HUES64 (cell line): Measurements from ENCODE around the gene LCLAT1.
"Not testable (repeated sequence)": the region's sequence is repeated elsewhere in the genome, so short reads cannot be mapped to it uniquely, and the experiment has no call there.

Source experiments
- H3K27ac ChIP-seq: 2 replicates; pipeline ENCODE4 v1.7.0; 2013; ENCODE audit warnings: low read depth, low read length, inconsistent platforms
- H3K27me3 ChIP-seq: 2 replicates; pipeline ENCODE4 v1.6.1; 2013; ENCODE audit warnings: mild to moderate bottlenecking, low read length; ENCODE audit not compliant: insufficient read depth
- H3K36me3 ChIP-seq: 2 replicates; pipeline ENCODE4 v1.6.1; 2013; ENCODE audit warnings: mild to moderate bottlenecking, low read length; ENCODE audit not compliant: insufficient read depth
- H3K4me1 ChIP-seq: 2 replicates; pipeline ENCODE4 v1.6.1; 2013; ENCODE audit warnings: mild to moderate bottlenecking, low read length, moderate library complexity; ENCODE audit not compliant: insufficient read depth
- H3K4me3 ChIP-seq: 2 replicates; pipeline ENCODE4 v1.5.1; 2013; ENCODE audit warnings: mild to moderate bottlenecking, low read length, moderate library complexity
- H3K9ac ChIP-seq: 2 replicates; pipeline ENCODE4 v1.6.1; 2013; ENCODE audit warnings: mild to moderate bottlenecking, low read depth, low read length
- H3K9me3 ChIP-seq: 2 replicates; pipeline ENCODE4 v1.6.1; 2013; ENCODE audit warnings: low read depth, low read length; ENCODE audit not compliant: insufficient read depth
- WGBS: fragments of 150-250, 120-280 bp; methylation state at CpG from one replicate; pipeline ENCODE4 v1.1.7; 2013; ENCODE audit warnings: missing lambda C conversion rate; 5-methylcytosine and 5-hydroxymethylcytosine counted together

LCLAT1 gene

DNA sequence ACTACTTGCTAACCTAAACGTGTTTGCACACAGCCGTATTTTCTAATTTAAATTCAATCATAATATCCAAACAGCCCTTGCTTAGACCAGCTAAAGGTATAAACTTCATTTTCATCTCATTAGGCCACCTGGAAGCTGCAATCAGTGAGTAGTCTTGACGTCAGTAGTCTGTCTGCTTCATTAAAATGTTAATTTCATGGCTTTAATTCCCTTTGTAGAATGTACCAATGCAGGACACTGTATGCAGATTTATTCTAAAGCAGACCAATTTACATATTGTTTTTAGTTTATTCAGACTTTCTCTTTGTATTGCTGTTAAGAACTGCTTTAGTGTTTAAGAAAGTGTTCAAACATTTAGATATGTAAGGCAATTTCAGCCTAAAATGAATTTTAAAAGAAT is 158.2 kb downstream of the LCLAT1 start:
- 38% methylated on average over 3 of the region's 3 CpGs for WGBS
- Histone ChIP-seq H3K27ac (peak overlapping the region; percentile 91; the same call in 1 of the 2 replicates), H3K4me3 (no peak overlapping the region), H3K9me3 (no peaks in the 10 kb centered on the region), H3K9ac (no peak overlapping the region; the same call in 1 of the 2 replicates), H3K36me3 (no peaks in the 10 kb centered on the region), H3K4me1 (peaks cover 28% of the 10 kb centered on the region), H3K27me3 (no peaks in the 10 kb centered on the region)

DNA sequence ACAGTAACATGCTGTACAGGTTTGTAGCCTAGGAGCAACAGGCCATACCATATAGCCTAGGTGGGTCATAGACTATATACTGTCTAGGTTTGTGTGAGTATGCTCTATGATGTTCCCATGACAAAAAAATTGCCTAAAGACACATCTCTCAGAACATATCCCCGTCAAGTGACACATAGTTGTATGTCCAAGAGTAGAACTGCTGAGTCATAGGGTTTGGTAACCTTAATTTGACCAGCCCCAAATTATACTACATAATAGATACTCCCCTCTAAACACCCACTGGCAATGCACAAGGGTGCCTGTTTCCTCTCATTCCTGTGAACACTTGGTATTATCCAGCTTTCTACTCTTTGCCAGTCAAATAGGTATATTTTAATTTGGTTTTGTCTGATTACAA is 161.6 kb downstream of the LCLAT1 start:
- Histone ChIP-seq H3K4me1 (peaks cover 50% of the 10 kb centered on the region), H3K27me3 (no peaks in the 10 kb centered on the region), H3K36me3 (no peaks in the 10 kb centered on the region), H3K9ac (no peak overlapping the region), H3K9me3 (no peaks in the 10 kb centered on the region), H3K27ac (no peak overlapping the region), H3K4me3 (no peak overlapping the region)
- WGBS, result 93% methylated on average over 1 of the region's 1 CpG

DNA sequence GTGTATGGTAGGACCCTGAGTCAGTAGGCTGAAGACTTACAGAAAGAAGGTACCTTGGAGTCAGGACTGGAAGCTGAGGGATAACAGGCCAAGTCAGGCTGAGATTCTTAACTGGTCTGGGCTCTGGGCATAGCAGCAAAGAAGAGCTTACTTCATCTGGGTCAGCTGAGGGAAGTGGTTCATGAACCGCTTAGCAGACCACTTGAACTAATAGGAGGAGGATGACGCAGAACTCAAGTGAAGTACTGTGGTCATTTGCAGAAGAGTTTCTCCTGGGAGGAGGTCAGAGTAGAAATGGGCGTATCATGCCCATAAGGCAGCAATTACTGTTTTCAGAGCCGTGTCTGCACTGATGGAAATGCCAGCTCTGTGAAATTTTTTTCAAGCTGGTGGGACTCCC is 164.5 kb downstream of the LCLAT1 start:
- WGBS, result 93% methylated on average over 4 of the region's 4 CpGs
- Histone ChIP-seq H3K9ac (no peak overlapping the region), H3K36me3 (no peaks in the 10 kb centered on the region), H3K9me3 (no peaks in the 10 kb centered on the region), H3K27ac (no peak overlapping the region), H3K4me1 (peaks cover 48% of the 10 kb centered on the region), H3K4me3 (no peak overlapping the region), H3K27me3 (no peaks in the 10 kb centered on the region)

- 83% methylated on average over 2 of the region's 2 CpGs for WGBS
- H3K27me3 ChIP-seq, result no peaks in the 10 kb centered on the region
- H3K4me3 ChIP-seq, result no peak overlapping the region
- H3K9ac ChIP-seq, result no peak overlapping the region
- no peaks in the 10 kb centered on the region for H3K9me3 ChIP-seq
- H3K36me3 ChIP-seq, result no peaks in the 10 kb centered on the region
- peaks cover 48% of the 10 kb centered on the region for H3K4me1 ChIP-seq
- peak overlapping the region; percentile 81; the same call in 1 of the 2 replicates for H3K27ac ChIP-seq
These were observed 165.3 kb downstream of the LCLAT1 start for GRCh38 chr2:30612371-30612770.

DNA sequence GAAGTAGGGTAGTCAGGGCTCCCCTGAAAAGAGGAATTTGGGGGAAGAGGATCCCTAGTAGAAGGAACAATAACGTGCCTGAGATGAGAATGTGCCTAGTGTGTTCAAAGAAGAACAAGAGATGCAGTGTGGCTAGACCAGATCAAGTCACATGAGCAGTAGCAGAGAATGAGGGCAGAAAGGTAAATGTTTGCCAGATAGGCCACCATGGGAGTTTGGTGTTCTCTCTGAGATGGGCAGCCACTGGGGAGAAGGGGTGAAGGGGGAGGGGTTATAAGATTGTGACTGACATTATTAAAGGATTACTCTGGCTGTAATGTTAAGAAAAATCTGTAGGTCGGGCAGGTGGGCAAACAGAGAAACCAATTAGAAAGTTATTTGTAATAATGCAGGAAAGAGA is 166.0 kb downstream of the LCLAT1 start:
- H3K36me3 ChIP-seq, result no peaks in the 10 kb centered on the region
- peaks cover 48% of the 10 kb centered on the region for H3K4me1 ChIP-seq
- no peak overlapping the region for H3K4me3 ChIP-seq
- WGBS, result 69% methylated on average over 2 of the region's 2 CpGs
- peak overlapping the region; percentile 81; the same call in 1 of the 2 replicates for H3K27ac ChIP-seq
- H3K27me3 ChIP-seq, result no peaks in the 10 kb centered on the region
- no peaks in the 10 kb centered on the region for H3K9me3 ChIP-seq
- peak overlapping the region; percentile 37 for H3K9ac ChIP-seq

DNA sequence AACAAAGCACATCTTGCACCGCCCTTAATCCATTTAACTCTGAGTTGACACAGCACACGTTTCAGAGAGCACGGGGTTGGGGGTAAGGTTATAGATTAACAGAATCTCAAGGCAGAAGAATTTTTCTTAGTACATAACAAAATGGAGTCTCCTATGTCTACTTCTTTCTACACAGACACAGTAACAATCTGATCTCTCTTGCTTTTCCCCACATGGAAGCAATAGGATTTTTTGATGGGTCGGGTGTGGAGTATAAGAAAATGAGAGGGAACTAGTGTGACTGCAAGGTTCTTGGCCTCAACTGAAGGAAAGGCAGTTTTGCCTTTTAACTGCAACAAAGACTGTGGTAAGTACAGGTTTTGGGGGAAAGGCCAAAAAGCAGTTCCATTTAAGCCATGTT is 167.2 kb downstream of the LCLAT1 start:
- H3K9me3 ChIP-seq, H3K36me3 ChIP-seq, H3K4me3 ChIP-seq, H3K27me3 ChIP-seq, H3K9ac ChIP-seq: not testable (repeated sequence)
- peak overlapping the region; percentile 94; the same call in 1 of the 2 replicates for H3K27ac ChIP-seq
- peaks cover 48% of the 10 kb centered on the region for H3K4me1 ChIP-seq
- WGBS, result 76% methylated on average over 1 of the region's 4 CpGs

- no peak overlapping the region for H3K27ac ChIP-seq
- no peak overlapping the region for H3K4me3 ChIP-seq
- WGBS, result 87% methylated on average over 1 of the region's 1 CpG
- H3K4me1 ChIP-seq, result peaks cover 41% of the 10 kb centered on the region
- H3K36me3 ChIP-seq, result no peaks in the 10 kb centered on the region
- no peaks in the 10 kb centered on the region for H3K27me3 ChIP-seq
- no peak overlapping the region for H3K9ac ChIP-seq
- no peaks in the 10 kb centered on the region for H3K9me3 ChIP-seq
These were observed 168.9 kb downstream of the LCLAT1 start for GRCh38 chr2:30615926-30616325.

DNA sequence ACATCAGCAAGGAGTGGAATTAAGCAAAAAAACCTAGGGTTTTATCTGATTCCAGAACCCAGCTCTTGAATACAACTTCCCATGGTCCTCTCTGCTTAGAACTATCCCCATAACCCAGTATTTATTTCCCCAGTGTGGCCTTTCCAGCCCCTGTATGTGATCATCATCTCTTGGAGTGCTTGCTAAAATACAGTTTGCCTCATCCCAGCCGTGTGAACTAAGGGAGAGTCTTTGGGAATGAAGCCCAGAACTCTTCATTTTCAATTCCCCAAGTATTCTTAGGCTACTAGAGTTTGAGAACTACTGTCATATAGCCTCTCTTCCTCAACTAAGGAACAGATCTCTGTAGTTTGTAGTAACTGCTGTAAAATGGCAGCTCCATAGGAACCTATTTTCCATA is 173.1 kb downstream of the LCLAT1 start:
- no peaks in the 10 kb centered on the region for H3K27me3 ChIP-seq
- no peak overlapping the region for H3K4me3 ChIP-seq
- WGBS, result 95% methylated on average over 1 of the region's 1 CpG
- H3K9me3 ChIP-seq, result no peaks in the 10 kb centered on the region
- peaks cover 8% of the 10 kb centered on the region; the same call in 1 of the 2 replicates for H3K4me1 ChIP-seq
- H3K27ac ChIP-seq, result no peak overlapping the region
- H3K9ac ChIP-seq, result no peak overlapping the region
- peaks cover 5% of the 10 kb centered on the region; the same call in 1 of the 2 replicates for H3K36me3 ChIP-seq

DNA sequence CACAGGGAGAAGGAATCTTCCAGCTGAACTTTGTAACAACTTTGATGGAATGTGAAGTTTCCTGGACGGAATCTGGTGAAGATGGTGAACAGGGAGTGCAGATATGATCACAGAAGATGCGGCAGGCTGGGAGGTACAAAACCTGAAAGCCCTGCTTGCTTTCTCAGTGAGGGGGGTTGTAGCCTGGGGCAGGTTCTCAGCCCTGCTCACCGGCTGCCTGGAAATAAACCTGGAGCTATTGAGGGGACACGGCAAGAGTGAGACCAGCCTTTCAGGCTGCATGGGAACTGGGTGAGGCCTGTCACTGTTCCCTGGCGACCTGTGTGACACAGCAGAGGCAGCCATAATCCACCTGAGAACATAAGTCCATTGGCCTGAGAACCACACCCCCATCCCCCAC is 174.8 kb downstream of the LCLAT1 start:
- 90% methylated on average over 5 of the region's 5 CpGs for WGBS
- Histone ChIP-seq H3K9me3 (no peaks in the 10 kb centered on the region), H3K4me1 (peaks cover 2% of the 10 kb centered on the region; the same call in 1 of the 2 replicates), H3K9ac (no peak overlapping the region), H3K4me3 (no peak overlapping the region), H3K27ac (no peak overlapping the region), H3K36me3 (peaks cover 5% of the 10 kb centered on the region; the same call in 1 of the 2 replicates), H3K27me3 (no peaks in the 10 kb centered on the region)

- Histone ChIP-seq H3K4me3 (no peak overlapping the region), H3K27ac (no peak overlapping the region), H3K9me3 (no peaks in the 10 kb centered on the region), H3K36me3 (peaks cover 5% of the 10 kb centered on the region; the same call in 1 of the 2 replicates), H3K9ac (no peak overlapping the region), H3K4me1 (peaks cover 8% of the 10 kb centered on the region; the same call in 1 of the 2 replicates), H3K27me3 (no peaks in the 10 kb centered on the region)
- WGBS, result 93% methylated on average over 4 of the region's 4 CpGs
These were observed 175.4 kb downstream of the LCLAT1 start for GRCh38 chr2:30622452-30622851.

GRCh38 chr2:30625276-30625675 is 178.2 kb downstream of the LCLAT1 start:
- H3K9me3 ChIP-seq, result no peaks in the 10 kb centered on the region
- H3K4me3 ChIP-seq, result no peak overlapping the region
- H3K4me1 ChIP-seq, result peaks cover 27% of the 10 kb centered on the region
- peaks cover 5% of the 10 kb centered on the region; the same call in 1 of the 2 replicates for H3K36me3 ChIP-seq
- H3K9ac ChIP-seq, result no peak overlapping the region
- H3K27me3 ChIP-seq, result no peaks in the 10 kb centered on the region
- no peak overlapping the region for H3K27ac ChIP-seq

DNA sequence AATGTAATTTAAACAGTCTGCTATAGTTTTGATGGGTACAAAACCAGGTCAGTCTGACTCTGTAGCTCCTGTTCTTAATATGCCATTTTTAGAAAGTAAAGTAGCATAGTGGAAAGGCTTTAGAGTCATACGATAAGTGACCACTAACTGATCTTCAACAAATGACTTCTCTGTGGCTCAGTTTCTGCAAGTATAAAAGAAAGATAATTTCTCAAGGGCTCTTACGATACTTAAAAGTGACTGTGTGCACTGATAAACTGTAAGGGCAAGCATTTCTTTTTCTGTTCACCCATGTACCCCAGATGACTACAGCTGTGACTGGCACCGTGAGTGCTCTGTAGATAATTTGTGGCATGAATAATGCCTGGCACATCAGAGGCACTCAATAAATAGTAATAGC is 178.7 kb downstream of the LCLAT1 start:
- no peak overlapping the region for H3K4me3 ChIP-seq
- peaks cover 5% of the 10 kb centered on the region; the same call in 1 of the 2 replicates for H3K36me3 ChIP-seq
- 97% methylated on average over 3 of the region's 3 CpGs for WGBS
- no peaks in the 10 kb centered on the region for H3K9me3 ChIP-seq
- no peak overlapping the region for H3K27ac ChIP-seq
- no peaks in the 10 kb centered on the region for H3K27me3 ChIP-seq
- peaks cover 27% of the 10 kb centered on the region for H3K4me1 ChIP-seq
- no peak overlapping the region for H3K9ac ChIP-seq
